Activated CD4-positive, CD25-positive, alpha-beta regulatory T cell treated with anti-CD3 and anti-CD28 coated beads, Interleukin-2, amount 50 U/mL, for 72 hours (primary cell): ENCODE measurements around the gene DENND1A.

ENCODE experiments used
- DNase-seq: peaks from one replicate; pipeline ENCODE4 v3.0.0; 2021

DENND1A gene

GRCh38 chr9:123378956-123379660 lies 550.8 kb downstream of the DENND1A start:
- DNase-seq = no peak

- no peak for DNase-seq
Observed at GRCh38 chr9:123378025-123378424, 551.9 kb downstream of the DENND1A start.

GRCh38 chr9:123377211-123377971 lies 552.5 kb downstream of the DENND1A start:
- no peak for DNase-seq

GRCh38 chr9:123376218-123377071 lies 553.5 kb downstream of the DENND1A start:
- no peak for DNase-seq

- DNase-seq = no peak
Observed at GRCh38 chr9:123375469-123376132, 554.3 kb downstream of the DENND1A start.

GRCh38 chr9:123373946-123374345 lies 556.0 kb downstream of the DENND1A start:
- no peak for DNase-seq

GRCh38 chr9:123373447-123373923 lies 556.4 kb downstream of the DENND1A start:
- no peak for DNase-seq

GRCh38 chr9:123372766-123373446 lies 557.0 kb downstream of the DENND1A start:
- DNase-seq = no peak

GRCh38 chr9:123371805-123372590 lies 557.9 kb downstream of the DENND1A start:
- no peak for DNase-seq

GRCh38 chr9:123371228-123371584 lies 558.7 kb downstream of the DENND1A start:
- DNase-seq = no peak

- no peak for DNase-seq
Observed at GRCh38 chr9:123370526-123371227, 559.2 kb downstream of the DENND1A start.

GRCh38 chr9:123370108-123370507 lies 559.8 kb downstream of the DENND1A start:
- no peak for DNase-seq

GRCh38 chr9:123369296-123369695 lies 560.6 kb downstream of the DENND1A start:
- no peak for DNase-seq

GRCh38 chr9:123368536-123369153 lies 561.3 kb downstream of the DENND1A start:
- no peak for DNase-seq

- no peak for DNase-seq
Observed at GRCh38 chr9:123368023-123368422, 561.9 kb downstream of the DENND1A start.

GRCh38 chr9:123365881-123366528 lies 563.9 kb downstream of the DENND1A start:
- DNase-seq = no peak

GRCh38 chr9:123365287-123365880 lies 564.5 kb downstream of the DENND1A start:
- DNase-seq = no peak

GRCh38 chr9:123364241-123364824 lies 565.6 kb downstream of the DENND1A start:
- DNase-seq = no peak

- no peak for DNase-seq
Observed at GRCh38 chr9:123362856-123363255, 567.1 kb downstream of the DENND1A start.
